Measurements from ENCODE around the gene OARD1. TPM values are rescaled to one million over a fixed set of nuclear protein-coding genes. Genes with fewer than 3 reads are reported as not detected.

The OARD1 gene
- total and polyA plus RNA-seq, 2 donors, result 44.8 to 50.9 TPM

- H3K4me1 ChIP-seq (ENCODE audit: control insufficient read depth in 2 of 2, insufficient read depth in 2 of 2, low read length in 2 of 2), result peaks cover 5 to 10% of the 10 kb centered on the region in 2 donors
- no peak overlapping the region for H3K27ac ChIP-seq (ENCODE audit: low read depth in 1 of 2, low read length in 1 of 2)
- peak in 8 of 9 donors; percentile 45 to 85 (median 75) for DNase-seq (ENCODE audit: low read depth in 6 of 9, low spot score in 9 of 9)
- H3K9me3 ChIP-seq (ENCODE audit: control insufficient read depth in 2 of 2, insufficient read depth in 1 of 2, low read length in 1 of 2), result no peaks in the 10 kb centered on the region
- WGBS, result 38% methylated on average over 3 of the region's 3 CpGs
- H3K4me3 ChIP-seq (ENCODE audit: low read length in 2 of 2), result no peak overlapping the region
- no peaks in the 10 kb centered on the region for H3K27me3 ChIP-seq (ENCODE audit: control insufficient read depth in 2 of 2, insufficient read depth in 1 of 2, low read length in 1 of 2)
- peaks cover 3 to 66% of the 10 kb centered on the region in 2 donors for H3K36me3 ChIP-seq (ENCODE audit: control insufficient read depth in 2 of 2, insufficient read depth in 2 of 2, low read length in 1 of 2)
These were observed 5.3 kb downstream of the OARD1 start for GRCh38 chr6:41066867-41067304.

- H3K4me1 ChIP-seq (ENCODE audit: control insufficient read depth in 2 of 2, insufficient read depth in 2 of 2, low read length in 2 of 2), result peaks cover 0 to 10% of the 10 kb centered on the region in 2 donors
- no peak for DNase-seq (ENCODE audit: low read depth in 6 of 9, low spot score in 9 of 9)
- no peaks in the 10 kb centered on the region for H3K27me3 ChIP-seq (ENCODE audit: control insufficient read depth in 2 of 2, insufficient read depth in 1 of 2, low read length in 1 of 2)
- no peaks in the 10 kb centered on the region for H3K9me3 ChIP-seq (ENCODE audit: control insufficient read depth in 2 of 2, insufficient read depth in 1 of 2, low read length in 1 of 2)
- H3K4me3 ChIP-seq (ENCODE audit: low read length in 2 of 2), result no peak overlapping the region
- peaks cover 8 to 74% of the 10 kb centered on the region in 2 donors for H3K36me3 ChIP-seq (ENCODE audit: control insufficient read depth in 2 of 2, insufficient read depth in 2 of 2, low read length in 1 of 2)
- H3K27ac ChIP-seq (ENCODE audit: low read depth in 1 of 2, low read length in 1 of 2), result peak overlapping the region in 1 of 2 donors; percentile 2
- 98% methylated on average over 2 of the region's 2 CpGs for WGBS
These were observed 6.6 kb downstream of the OARD1 start for GRCh38 chr6:41065550-41066026.

- H3K4me1 ChIP-seq (ENCODE audit: control insufficient read depth in 2 of 2, insufficient read depth in 2 of 2, low read length in 2 of 2), result peaks cover 0 to 10% of the 10 kb centered on the region in 2 donors
- 97% methylated on average over 5 of the region's 5 CpGs for WGBS
- no peak overlapping the region for H3K4me3 ChIP-seq (ENCODE audit: low read length in 2 of 2)
- H3K27me3 ChIP-seq (ENCODE audit: control insufficient read depth in 2 of 2, insufficient read depth in 1 of 2, low read length in 1 of 2), result no peaks in the 10 kb centered on the region
- H3K9me3 ChIP-seq (ENCODE audit: control insufficient read depth in 2 of 2, insufficient read depth in 1 of 2, low read length in 1 of 2), result no peaks in the 10 kb centered on the region
- DNase-seq (ENCODE audit: low read depth in 6 of 9, low spot score in 9 of 9), result no peak
- H3K36me3 ChIP-seq (ENCODE audit: control insufficient read depth in 2 of 2, insufficient read depth in 2 of 2, low read length in 1 of 2), result peaks cover 8 to 70% of the 10 kb centered on the region in 2 donors
- H3K27ac ChIP-seq (ENCODE audit: low read depth in 1 of 2, low read length in 1 of 2), result no peak overlapping the region
These were observed 7.3 kb downstream of the OARD1 start for GRCh38 chr6:41064841-41065240.

- H3K4me1 ChIP-seq (ENCODE audit: control insufficient read depth in 2 of 2, insufficient read depth in 2 of 2, low read length in 2 of 2), result peaks cover 0 to 17% of the 10 kb centered on the region in 2 donors
- H3K27me3 ChIP-seq (ENCODE audit: control insufficient read depth in 2 of 2, insufficient read depth in 1 of 2, low read length in 1 of 2), result no peaks in the 10 kb centered on the region
- H3K4me3 ChIP-seq (ENCODE audit: low read length in 2 of 2), result no peak overlapping the region
- no peak overlapping the region for H3K27ac ChIP-seq (ENCODE audit: low read depth in 1 of 2, low read length in 1 of 2)
- peaks cover 13 to 61% of the 10 kb centered on the region in 2 donors for H3K36me3 ChIP-seq (ENCODE audit: control insufficient read depth in 2 of 2, insufficient read depth in 2 of 2, low read length in 1 of 2)
- no peaks in the 10 kb centered on the region for H3K9me3 ChIP-seq (ENCODE audit: control insufficient read depth in 2 of 2, insufficient read depth in 1 of 2, low read length in 1 of 2)
- WGBS, result 49% methylated on average over 2 of the region's 2 CpGs
- no peak for DNase-seq (ENCODE audit: low read depth in 6 of 9, low spot score in 9 of 9)
These were observed 8.3 kb downstream of the OARD1 start for GRCh38 chr6:41063884-41064285.

- H3K27me3 ChIP-seq (ENCODE audit: control insufficient read depth in 2 of 2, insufficient read depth in 1 of 2, low read length in 1 of 2), result no peaks in the 10 kb centered on the region
- H3K36me3 ChIP-seq (ENCODE audit: control insufficient read depth in 2 of 2, insufficient read depth in 2 of 2, low read length in 1 of 2), result peaks cover 10 to 48% of the 10 kb centered on the region in 2 donors
- H3K4me3 ChIP-seq (ENCODE audit: low read length in 2 of 2), result no peak overlapping the region
- 92% methylated on average over 1 of the region's 1 CpG for WGBS
- no peak for DNase-seq (ENCODE audit: low read depth in 6 of 9, low spot score in 9 of 9)
- peaks cover 0 to 24% of the 10 kb centered on the region in 2 donors for H3K4me1 ChIP-seq (ENCODE audit: control insufficient read depth in 2 of 2, insufficient read depth in 2 of 2, low read length in 2 of 2)
- no peaks in the 10 kb centered on the region for H3K9me3 ChIP-seq (ENCODE audit: control insufficient read depth in 2 of 2, insufficient read depth in 1 of 2, low read length in 1 of 2)
- H3K27ac ChIP-seq (ENCODE audit: low read depth in 1 of 2, low read length in 1 of 2), result no peak overlapping the region
These were observed 10.1 kb downstream of the OARD1 start for GRCh38 chr6:41062056-41062455.

- H3K4me3 ChIP-seq (ENCODE audit: low read length in 2 of 2), result no peak overlapping the region
- H3K4me1 ChIP-seq (ENCODE audit: control insufficient read depth in 2 of 2, insufficient read depth in 2 of 2, low read length in 2 of 2), result peaks cover 1 to 28% of the 10 kb centered on the region in 2 donors
- no peaks in the 10 kb centered on the region for H3K27me3 ChIP-seq (ENCODE audit: control insufficient read depth in 2 of 2, insufficient read depth in 1 of 2, low read length in 1 of 2)
- no peak overlapping the region for H3K27ac ChIP-seq (ENCODE audit: low read depth in 1 of 2, low read length in 1 of 2)
- H3K9me3 ChIP-seq (ENCODE audit: control insufficient read depth in 2 of 2, insufficient read depth in 1 of 2, low read length in 1 of 2), result no peaks in the 10 kb centered on the region
- no peak for DNase-seq (ENCODE audit: low read depth in 6 of 9, low spot score in 9 of 9)
- peaks cover 10 to 42% of the 10 kb centered on the region in 2 donors for H3K36me3 ChIP-seq (ENCODE audit: control insufficient read depth in 2 of 2, insufficient read depth in 2 of 2, low read length in 1 of 2)
- 94% methylated on average over 13 of the region's 13 CpGs for WGBS
These were observed 10.9 kb downstream of the OARD1 start for GRCh38 chr6:41061196-41061726.

- peaks cover 10 to 25% of the 10 kb centered on the region in 2 donors for H3K36me3 ChIP-seq (ENCODE audit: control insufficient read depth in 2 of 2, insufficient read depth in 2 of 2, low read length in 1 of 2)
- DNase-seq (ENCODE audit: low read depth in 6 of 9, low spot score in 9 of 9), result no peak
- WGBS, result 96% methylated on average over 1 of the region's 1 CpG
- peaks cover 16 to 46% of the 10 kb centered on the region in 2 donors for H3K4me1 ChIP-seq (ENCODE audit: control insufficient read depth in 2 of 2, insufficient read depth in 2 of 2, low read length in 2 of 2)
- H3K4me3 ChIP-seq (ENCODE audit: low read length in 2 of 2), result no peak overlapping the region
- H3K9me3 ChIP-seq (ENCODE audit: control insufficient read depth in 2 of 2, insufficient read depth in 1 of 2, low read length in 1 of 2), result no peaks in the 10 kb centered on the region
- no peaks in the 10 kb centered on the region for H3K27me3 ChIP-seq (ENCODE audit: control insufficient read depth in 2 of 2, insufficient read depth in 1 of 2, low read length in 1 of 2)
- no peak overlapping the region for H3K27ac ChIP-seq (ENCODE audit: low read depth in 1 of 2, low read length in 1 of 2)
These were observed 12.6 kb downstream of the OARD1 start for GRCh38 chr6:41059556-41059955.

GRCh38 chr6:41058783-41059181 is 13.4 kb downstream of the OARD1 start:
- Histone ChIP-seq H3K4me1 (ENCODE audit: control insufficient read depth in 2 of 2, insufficient read depth in 2 of 2, low read length in 2 of 2) (peaks cover 24 to 48% of the 10 kb centered on the region in 2 donors), H3K27ac (ENCODE audit: low read depth in 1 of 2, low read length in 1 of 2) (peak overlapping the region in 1 of 2 donors; percentile 33), H3K36me3 (ENCODE audit: control insufficient read depth in 2 of 2, insufficient read depth in 2 of 2, low read length in 1 of 2) (peaks cover 10 to 18% of the 10 kb centered on the region in 2 donors), H3K27me3 (ENCODE audit: control insufficient read depth in 2 of 2, insufficient read depth in 1 of 2, low read length in 1 of 2) (no peaks in the 10 kb centered on the region), H3K4me3 (ENCODE audit: low read length in 2 of 2) (no peak overlapping the region), H3K9me3 (ENCODE audit: control insufficient read depth in 2 of 2, insufficient read depth in 1 of 2, low read length in 1 of 2) (no peaks in the 10 kb centered on the region)
- 95% methylated on average over 2 of the region's 2 CpGs for WGBS
- DNase-seq (ENCODE audit: low read depth in 6 of 9, low spot score in 9 of 9), result no peak

- DNase-seq (ENCODE audit: low read depth in 6 of 9, low spot score in 9 of 9), result no peak
- Histone ChIP-seq H3K4me3 (ENCODE audit: low read length in 2 of 2) (no peak overlapping the region), H3K27me3 (ENCODE audit: control insufficient read depth in 2 of 2, insufficient read depth in 1 of 2, low read length in 1 of 2) (no peaks in the 10 kb centered on the region), H3K9me3 (ENCODE audit: control insufficient read depth in 2 of 2, insufficient read depth in 1 of 2, low read length in 1 of 2) (no peaks in the 10 kb centered on the region), H3K36me3 (ENCODE audit: control insufficient read depth in 2 of 2, insufficient read depth in 2 of 2, low read length in 1 of 2) (peaks cover 7 to 10% of the 10 kb centered on the region in 2 donors), H3K27ac (ENCODE audit: low read depth in 1 of 2, low read length in 1 of 2) (peak overlapping the region in 1 of 2 donors; percentile 48), H3K4me1 (ENCODE audit: control insufficient read depth in 2 of 2, insufficient read depth in 2 of 2, low read length in 2 of 2) (peaks cover 42 to 66% of the 10 kb centered on the region in 2 donors)
- WGBS, result 90% methylated on average over 6 of the region's 6 CpGs
These were observed 15.2 kb downstream of the OARD1 start for GRCh38 chr6:41056768-41057490.
